Activated T-helper 1 cell treated with Interleukin-2 at 50 U/mL for 16 hours (primary cell): Measurements from ENCODE around the gene FSCN2.

Experiments used
- DNase-seq: peaks from one replicate; pipeline ENCODE4 v3.0.0-alpha.2; 2020; ENCODE audit warnings: low read depth

Gene FSCN2

GRCh38 chr17:81556175-81556691, 28.1 kb downstream of the FSCN2 start:
- DNase-seq = no peak

DNA sequence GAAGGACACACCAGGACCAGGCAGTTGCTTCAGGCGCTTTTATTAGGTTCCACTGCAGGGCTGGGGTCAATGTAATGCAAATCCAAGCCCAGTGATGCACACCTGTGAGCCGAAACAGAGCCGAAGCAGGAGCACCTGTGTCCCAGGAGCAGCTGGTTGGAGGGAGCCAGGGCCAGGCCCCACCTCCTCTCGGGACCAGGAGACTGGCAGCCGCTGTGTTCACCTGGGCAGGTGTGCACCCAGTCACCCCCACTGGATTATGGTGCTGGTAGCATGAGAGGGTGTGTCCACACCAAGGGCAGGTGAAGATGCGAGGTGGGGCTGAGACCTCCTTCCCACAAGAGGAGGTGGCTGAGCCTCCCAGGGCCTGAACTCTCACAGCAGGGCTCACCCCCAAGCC, 28.7 kb downstream of the FSCN2 start:
- DNase-seq = no peak

- no peak for DNase-seq
Observed at GRCh38 chr17:81557276-81558114, 29.3 kb downstream of the FSCN2 start.

GRCh38 chr17:81558115-81558468, 29.9 kb downstream of the FSCN2 start:
- DNase-seq = no peak

- no peak for DNase-seq
Observed at GRCh38 chr17:81558941-81559806, 31.0 kb downstream of the FSCN2 start.

- DNase-seq = no peak
Observed at GRCh38 chr17:81561494-81561885, 33.3 kb downstream of the FSCN2 start.

GRCh38 chr17:81563861-81564586, 35.8 kb downstream of the FSCN2 start:
- no peak for DNase-seq

DNA sequence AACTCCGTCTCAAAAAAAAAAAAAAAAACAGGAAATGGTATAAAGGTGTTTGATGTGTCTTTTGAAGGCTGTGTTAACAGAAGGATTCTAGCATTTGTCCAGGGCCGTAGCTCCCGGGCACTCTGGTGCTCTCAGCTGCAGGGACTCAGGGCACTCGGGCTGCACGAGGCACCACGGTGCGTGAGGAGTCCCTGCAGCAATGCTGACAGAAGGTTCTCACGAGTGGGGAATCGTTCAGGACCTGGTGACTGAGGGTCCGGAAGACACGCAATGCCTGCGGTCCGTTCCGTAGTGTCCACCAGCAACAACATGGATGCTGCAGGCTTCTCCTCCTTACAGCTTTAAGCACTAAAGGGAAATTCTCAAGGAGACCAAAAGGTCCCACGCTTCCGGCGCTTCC, 36.6 kb downstream of the FSCN2 start:
- no peak for DNase-seq

DNA sequence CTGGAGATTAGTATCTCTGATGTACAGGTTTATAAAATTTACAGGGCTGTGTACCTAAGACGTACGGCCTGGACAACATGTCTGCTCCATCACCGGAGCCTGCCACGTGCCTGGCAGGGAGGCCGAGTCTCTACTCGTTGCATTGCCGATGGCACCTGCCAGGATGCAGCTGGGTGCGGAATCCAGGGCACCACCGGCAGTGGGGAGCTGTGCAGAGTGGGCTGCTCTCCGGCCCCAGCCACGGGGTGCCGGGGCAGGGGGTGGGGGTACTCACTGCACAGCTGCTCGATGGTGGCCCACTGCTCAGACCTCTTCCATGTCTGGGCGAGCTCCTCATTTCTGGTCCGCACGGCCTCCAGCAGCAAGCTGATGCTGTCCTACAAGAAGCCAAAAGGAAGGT, 37.1 kb downstream of the FSCN2 start:
- DNase-seq = no peak

- DNase-seq = no peak
Observed at GRCh38 chr17:81566461-81567126, 38.4 kb downstream of the FSCN2 start.

DNA sequence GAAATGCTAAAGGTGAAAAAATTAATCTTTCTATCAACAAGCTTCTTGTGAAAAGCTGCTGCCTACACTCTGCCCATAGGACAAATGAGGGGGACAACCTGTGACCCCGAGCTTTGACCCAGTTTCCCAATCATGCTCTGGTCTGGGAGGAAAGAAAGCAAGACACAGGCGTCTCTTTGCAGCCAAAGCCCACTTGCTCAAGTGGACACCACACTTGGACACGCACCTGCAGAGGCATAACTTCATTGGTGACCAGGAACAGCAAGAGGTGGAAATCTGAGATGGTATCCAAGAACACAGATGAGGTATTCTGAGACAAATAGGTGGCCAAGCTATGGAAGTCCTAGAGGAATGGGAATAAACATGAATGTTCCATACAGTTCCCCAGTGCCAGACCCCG, 39.0 kb downstream of the FSCN2 start:
- no peak for DNase-seq

- DNase-seq = no peak
Observed at GRCh38 chr17:81568416-81568815, 40.2 kb downstream of the FSCN2 start.

- no peak for DNase-seq
Observed at GRCh38 chr17:81569986-81570514, 41.9 kb downstream of the FSCN2 start.

DNA sequence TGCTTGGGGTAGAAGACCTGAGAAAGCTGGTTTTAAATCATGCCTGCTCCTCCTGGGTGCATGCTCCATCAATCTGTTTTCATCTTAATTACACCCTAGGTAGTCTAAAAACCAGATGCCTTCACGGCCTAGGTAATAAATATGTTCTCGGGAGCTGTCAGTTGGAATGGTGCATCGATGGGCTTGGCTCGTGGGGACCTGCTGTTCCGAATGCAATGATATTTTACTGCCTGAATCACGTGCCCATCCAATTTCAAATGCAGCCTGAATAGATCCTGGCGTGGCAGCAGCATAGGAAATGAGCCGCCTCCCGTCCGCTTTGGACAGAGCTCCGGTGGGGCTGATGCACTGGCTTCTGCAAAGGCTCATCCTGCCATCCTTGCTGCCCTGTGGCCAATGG, 42.8 kb downstream of the FSCN2 start:
- DNase-seq = no peak

DNA sequence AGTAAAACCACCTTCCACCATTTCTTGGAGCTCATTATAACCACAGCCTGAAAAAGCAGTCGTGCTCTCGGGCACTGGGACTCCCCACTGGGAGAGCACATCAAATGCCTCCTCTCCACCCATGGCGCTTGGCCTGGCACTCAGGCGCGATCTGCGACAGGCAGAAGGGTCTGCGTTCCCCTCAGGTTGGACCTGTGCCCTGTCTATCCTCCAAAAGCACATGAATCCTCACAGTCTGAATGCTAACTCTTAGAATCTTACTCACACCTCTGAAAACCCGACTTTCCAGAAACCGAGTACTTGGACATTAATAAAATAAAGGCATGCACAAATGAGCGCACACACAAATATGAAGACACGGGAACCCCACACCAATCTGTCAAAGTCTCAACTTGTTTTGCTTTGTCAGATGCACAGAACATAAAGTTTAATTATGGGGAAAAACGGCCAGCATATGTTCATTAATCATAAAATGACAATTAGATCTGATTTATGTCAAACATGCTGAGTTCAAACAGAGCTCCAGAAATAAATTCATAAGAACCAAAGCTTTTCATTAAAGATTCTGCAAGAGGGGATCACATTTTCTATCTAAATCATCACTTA, 44.5 kb downstream of the FSCN2 start:
- no peak for DNase-seq

- no peak for DNase-seq
Observed at GRCh38 chr17:81573794-81574642, 45.8 kb downstream of the FSCN2 start.

DNA sequence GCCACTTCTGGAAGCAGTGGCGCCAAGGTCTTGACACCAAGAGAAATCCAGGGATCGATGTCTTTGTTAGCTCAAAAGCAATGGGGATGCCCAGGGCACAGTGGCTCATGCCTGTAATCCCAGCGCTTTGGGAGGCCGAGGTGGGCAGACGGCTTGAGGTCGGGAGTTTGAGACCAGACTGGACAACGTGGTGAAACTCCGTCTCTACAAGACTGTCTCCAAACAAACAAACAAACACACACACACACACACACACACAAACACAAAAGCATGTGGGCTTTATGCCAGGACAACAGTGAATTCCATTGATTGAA, 46.4 kb downstream of the FSCN2 start:
- DNase-seq = no peak

- no peak for DNase-seq
Observed at GRCh38 chr17:81575836-81576235, 47.7 kb downstream of the FSCN2 start.

DNA sequence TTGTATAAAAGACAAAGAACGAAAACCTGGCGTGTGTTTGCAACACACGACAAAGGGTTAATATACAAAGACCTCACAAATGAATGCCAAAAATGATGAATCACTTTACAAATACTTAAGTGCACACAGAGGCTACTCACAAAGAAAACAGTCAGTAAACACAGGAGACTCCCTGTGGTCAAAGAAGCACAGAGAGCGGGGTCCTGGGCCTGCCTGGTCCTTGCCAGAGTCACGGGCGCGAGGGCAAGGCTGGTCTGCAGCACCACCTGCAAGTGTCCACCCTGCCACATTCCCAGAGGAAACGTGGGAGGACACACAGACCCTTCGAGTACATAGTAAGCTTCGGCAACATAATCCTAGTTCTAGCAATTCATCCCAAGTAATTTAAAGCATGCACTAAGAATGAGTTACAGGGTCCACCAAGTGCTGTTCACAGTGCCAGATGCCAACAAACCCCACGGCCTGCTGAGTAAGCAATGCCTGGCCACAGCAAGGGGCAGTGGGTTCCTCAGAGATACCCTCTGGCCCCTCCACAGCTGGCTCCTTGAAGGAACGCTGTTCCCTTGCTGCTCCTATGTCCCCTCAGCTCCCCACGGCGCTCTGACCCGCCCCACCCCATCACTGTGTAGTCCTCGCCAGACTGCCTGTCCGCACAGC, 48.6 kb downstream of the FSCN2 start:
- no peak for DNase-seq
